GM21367 (cell line): ENCODE results near the gene NTM.
"Not testable (repeated sequence)": the region's sequence is repeated elsewhere in the genome, so short reads cannot be mapped to it uniquely, and the experiment has no call there.

Experiments used
- ATAC-seq: cut with Tn5 transposase; IDR thresholded peaks from one replicate; pipeline ENCODE4 v1.9.1; 2021; ENCODE audit not compliant: unreplicated experiment

NTM gene

GRCh38 chr11:132052904-132053303 lies 682.5 kb downstream of the NTM start:
- ATAC-seq = no peak

- no peak for ATAC-seq
Observed at GRCh38 chr11:132054822-132055221, 684.4 kb downstream of the NTM start.

- no peak for ATAC-seq
Observed at GRCh38 chr11:132055296-132055695, 684.9 kb downstream of the NTM start.

GRCh38 chr11:132056689-132057088 lies 686.3 kb downstream of the NTM start:
- ATAC-seq = no peak

- no peak for ATAC-seq
Observed at GRCh38 chr11:132057266-132057665, 686.9 kb downstream of the NTM start.

GRCh38 chr11:132058211-132058772 lies 687.9 kb downstream of the NTM start:
- no peak for ATAC-seq

- no peak for ATAC-seq
Observed at GRCh38 chr11:132060567-132060966, 690.2 kb downstream of the NTM start.

- ATAC-seq = no peak
Observed at GRCh38 chr11:132062031-132062430, 691.6 kb downstream of the NTM start.

GRCh38 chr11:132062541-132062940 lies 692.1 kb downstream of the NTM start:
- ATAC-seq = no peak

- no peak for ATAC-seq
Observed at GRCh38 chr11:132064987-132065620, 694.7 kb downstream of the NTM start.

GRCh38 chr11:132068556-132068955 lies 698.1 kb downstream of the NTM start:
- no peak for ATAC-seq

- not testable (repeated sequence) for ATAC-seq
Observed at GRCh38 chr11:132069593-132069992, 699.2 kb downstream of the NTM start.

- ATAC-seq = not testable (repeated sequence)
Observed at GRCh38 chr11:132070907-132071306, 700.5 kb downstream of the NTM start.

GRCh38 chr11:132072044-132072857 lies 701.8 kb downstream of the NTM start:
- ATAC-seq = no peak

GRCh38 chr11:132072858-132073211 lies 702.4 kb downstream of the NTM start:
- ATAC-seq = no peak

- no peak for ATAC-seq
Observed at GRCh38 chr11:132073787-132074186, 703.4 kb downstream of the NTM start.

- ATAC-seq = no peak
Observed at GRCh38 chr11:132075447-132075846, 705.0 kb downstream of the NTM start.

- ATAC-seq = no peak
Observed at GRCh38 chr11:132077416-132077815, 707.0 kb downstream of the NTM start.

- no peak for ATAC-seq
Observed at GRCh38 chr11:132078264-132079076, 708.1 kb downstream of the NTM start.

GRCh38 chr11:132080127-132080526 lies 709.7 kb downstream of the NTM start:
- no peak for ATAC-seq

GRCh38 chr11:132082566-132082965 lies 712.2 kb downstream of the NTM start:
- ATAC-seq = no peak
